IMR-90 (cell line): ENCODE data around the gene FAM193A. TPM values are rescaled to one million over a fixed set of nuclear protein-coding genes. Genes with fewer than 3 reads are reported as not detected.

ENCODE experiments used
- ATAC-seq: fragments of 200-7000 bp; cut with Tn5 transposase; 2 replicates; pipeline ENCODE4 v1.9.1; 2020; ENCODE audit warnings: low read depth, mild to moderate bottlenecking, moderate library complexity
- BruUV-seq: library from RNA; stranded (reverse); fragments of 400-500 nt; replicated peaks from 2 replicates; lab custom pipeline; 2021; lab: Mats Ljungman, UMichigan
- CTCF ChIA-PET: fragments of 300-600 bp; formaldehyde crosslinking; extraction: SDS; loops from one replicate; lab custom pipeline; 2021; ENCODE audit warnings: antibody characterized with exemption; lab: Yijun Ruan, JAX
- POLR2A ChIA-PET: fragments of 300-600 bp; sonication (Branson Sonifier 250); formaldehyde crosslinking; loops from one replicate; lab custom pipeline; 2022; ENCODE audit warnings: antibody characterized with exemption; ENCODE audit not compliant: unreplicated experiment; lab: Charles Lee
- DNase-seq: peaks from one replicate; pipeline ENCODE4 v3.0.0; 2013
- H2AFZ ChIP-seq: replicated peaks from 2 replicates; pipeline ENCODE3; 2013; ENCODE audit warnings: low read length, mild to moderate bottlenecking; ENCODE audit not compliant: poor library complexity
- H2AK5ac ChIP-seq: 2 replicates; pipeline ENCODE4 v1.6.1; 2013; ENCODE audit warnings: low read depth, low read length, inconsistent platforms
- H2AK9ac ChIP-seq: replicated peaks from 2 replicates; pipeline ENCODE3; 2013; ENCODE audit warnings: mild to moderate bottlenecking, low read depth, low read length, moderate library complexity; ENCODE audit not compliant: poor library complexity
- H2BK120ac ChIP-seq: 2 replicates; pipeline ENCODE4 v1.6.1; 2013; ENCODE audit warnings: low read depth, low read length, inconsistent platforms
- H2BK15ac ChIP-seq: 3 replicates; pipeline ENCODE4 v1.6.1; 2013; ENCODE audit warnings: low read depth, low read length, inconsistent platforms
- H2BK20ac ChIP-seq: 2 replicates; pipeline ENCODE4 v1.6.1; 2013; ENCODE audit warnings: low read depth, mild to moderate bottlenecking, inconsistent platforms, low read length, moderate library complexity
- H2BK5ac ChIP-seq: 2 replicates; pipeline ENCODE4 v1.6.1; 2013; ENCODE audit warnings: mild to moderate bottlenecking, low read depth, low read length, inconsistent platforms; ENCODE audit not compliant: poor library complexity, severe bottlenecking
- H3K14ac ChIP-seq: replicated peaks from 2 replicates; pipeline ENCODE4 v1.6.1; 2013; ENCODE audit warnings: low read depth, low read length, inconsistent platforms
- H3K18ac ChIP-seq: 2 replicates; pipeline ENCODE4 v1.6.1; 2013; ENCODE audit warnings: low read depth, low read length, control low read depth
- H3K23ac ChIP-seq: 2 replicates; pipeline ENCODE4 v1.6.1; 2013; ENCODE audit warnings: low read depth, low read length, inconsistent platforms
- H3K27ac ChIP-seq: 2 replicates; pipeline ENCODE4 v1.5.1; 2013; ENCODE audit warnings: mild to moderate bottlenecking, control low read depth, low read length; ENCODE audit not compliant: insufficient read depth
- H3K27me3 ChIP-seq: 2 replicates; pipeline ENCODE4 v1.6.1; 2013; ENCODE audit warnings: low read length; ENCODE audit not compliant: control insufficient read depth, insufficient read depth
- H3K36me3 ChIP-seq: 2 replicates; pipeline ENCODE4 v1.6.1; 2013; ENCODE audit warnings: low read length, mixed read lengths; ENCODE audit not compliant: control insufficient read depth, insufficient read depth
- H3K4ac ChIP-seq: 2 replicates; pipeline ENCODE4 v1.6.1; 2013; ENCODE audit warnings: low read depth, low read length, inconsistent platforms
- H3K4me1 ChIP-seq: 2 replicates; pipeline ENCODE4 v1.6.1; 2013; ENCODE audit warnings: low read length, mixed read lengths; ENCODE audit not compliant: control insufficient read depth, insufficient read depth
- H3K4me2 ChIP-seq: 2 replicates; pipeline ENCODE4 v1.6.1; 2013; ENCODE audit warnings: low read depth, mild to moderate bottlenecking, control low read depth, low read length, moderate library complexity
- H3K4me3 ChIP-seq: 2 replicates; pipeline ENCODE4 v1.5.1; 2013; ENCODE audit warnings: low read depth, mild to moderate bottlenecking, control low read depth, low read length, moderate library complexity; ENCODE audit not compliant: insufficient read depth
- H3K56ac ChIP-seq: 2 replicates; pipeline ENCODE4 v1.6.1; 2013; ENCODE audit warnings: low read length, inconsistent platforms; ENCODE audit not compliant: insufficient read depth; ENCODE audit errors: extremely low read depth
- H3K79me1 ChIP-seq, 2 experiments: 2 replicates each; pipeline ENCODE4 v1.6.1; 2013; ENCODE audit warnings: low read length in 2 of 2, inconsistent platforms in 1 of 2, low read depth in 1 of 2
- H3K9ac ChIP-seq: 2 replicates; pipeline ENCODE4 v1.6.1; 2013; ENCODE audit warnings: low read depth, low read length, control low read depth
- H3K9me1 ChIP-seq: 2 replicates; pipeline ENCODE4 v1.6.1; 2013; ENCODE audit warnings: low read length, inconsistent platforms; ENCODE audit not compliant: insufficient read depth
- H3K9me3 ChIP-seq: 2 replicates; pipeline ENCODE4 v1.6.1; 2013; ENCODE audit warnings: low read length; ENCODE audit not compliant: control insufficient read depth, insufficient read depth
- H4K20me1 ChIP-seq: 2 replicates; pipeline ENCODE4 v1.6.1; 2013; ENCODE audit warnings: low read length, inconsistent platforms; ENCODE audit not compliant: insufficient read depth
- H4K5ac ChIP-seq: 2 replicates; pipeline ENCODE4 v1.6.1; 2013; ENCODE audit warnings: mild to moderate bottlenecking, low read depth, low read length, control low read depth
- H4K8ac ChIP-seq, 2 experiments: 2 replicates each; pipeline ENCODE4 v1.6.1; 2013; ENCODE audit warnings: low read depth in 2 of 2, low read length in 2 of 2, control low read depth in 1 of 2, inconsistent platforms in 1 of 2
- H4K91ac ChIP-seq: 2 replicates; pipeline ENCODE4 v1.6.1; 2013; ENCODE audit warnings: low read depth, low read length, inconsistent platforms; ENCODE audit not compliant: insufficient read depth
- BHLHE40 ChIP-seq: fragments of 150-350 bp; IDR thresholded peaks from 2 replicates; pipeline ENCODE4 v1.6.1; 2016; ENCODE audit warnings: mild to moderate bottlenecking, low read depth, low read length
- CHD1 ChIP-seq: IDR thresholded peaks from 2 replicates; pipeline ENCODE4 v1.6.1; 2012; ENCODE audit warnings: low read depth, low read length, improper control_type of control experiment
- MAZ ChIP-seq: IDR thresholded peaks from 2 replicates; pipeline ENCODE4 v1.6.1; 2012; ENCODE audit warnings: low read depth, mild to moderate bottlenecking, low read length, improper control_type of control experiment, moderate library complexity, borderline replicate concordance
- MXI1 ChIP-seq: IDR thresholded peaks from 2 replicates; pipeline ENCODE4 v1.6.1; 2012; ENCODE audit warnings: low read depth, mild to moderate bottlenecking, low read length, moderate library complexity, borderline replicate concordance
- POLR2A ChIP-seq: IDR thresholded peaks from 2 replicates; pipeline ENCODE4 v1.6.1; 2012; ENCODE audit warnings: mild to moderate bottlenecking, low read depth, low read length
- RAD21 ChIP-seq: IDR thresholded peaks from 2 replicates; pipeline ENCODE4 v1.6.1; 2012; ENCODE audit warnings: low read length, improper control_type of control experiment
- RCOR1 ChIP-seq: IDR thresholded peaks from 2 replicates; pipeline ENCODE4 v1.6.1; 2012; ENCODE audit warnings: mild to moderate bottlenecking, low read length, improper control_type of control experiment; ENCODE audit not compliant: insufficient replicate concordance
- RFX5 ChIP-seq: IDR thresholded peaks from 2 replicates; pipeline ENCODE4 v1.8.0; 2012; ENCODE audit warnings: low read depth, mild to moderate bottlenecking, low read length, moderate library complexity
- WGBS, 2 experiments: methylation state at CpG; one replicate each; pipeline versions ENCODE4 v1.1.5 to v1.1.7; 2013; ENCODE audit warnings: missing lambda C conversion rate in 2 of 2; ENCODE audit not compliant: insufficient read length in 1 of 2; ENCODE audit errors: extremely low coverage in 2 of 2; 5-methylcytosine and 5-hydroxymethylcytosine counted together
- dilution Hi-C: fragments of 300-500 bp; cut with HindIII; formaldehyde crosslinking; loops from one replicate; pipeline ENCODE4 v1.14.3; 2018; ENCODE audit warnings: low sequenced_read_pairs; ENCODE audit not compliant: unreplicated experiment
- in situ Hi-C: fragments of 300-500 bp; cut with MboI; formaldehyde crosslinking; loops from 3 replicates; pipeline ENCODE4 v1.14.3; 2019; ENCODE audit warnings: low sequenced_read_pairs, inconsistent platforms, mixed read lengths
- intact Hi-C: fragments of 100-400 bp; cut with micrococcal nuclease; formaldehyde crosslinking; loops from 2 replicates; pipeline ENCODE4 v1.10.0; 2022
- polyA plus RNA-seq, 3 experiments: library from polyadenylated mRNA; depleted of rRNA; stranded (reverse); fragments of >200 nt; gene quantifications; 2 replicates each; pipeline ENCODE4 v1.2.3, GENCODE V29; 2012; ENCODE audit warnings: low replicate concordance in 1 of 3
- total RNA-seq: library from RNA; depleted of rRNA; stranded (reverse); fragments of >200 nt; gene quantifications from 2 replicates; pipeline ENCODE4 v1.2.3, GENCODE V29; 2012
- TF ChIP-seq, protein P1 (sequence below): conservative IDR thresholded peaks from 2 replicates; pipeline ENCODE4 v1.5.1; 2012; ENCODE audit warnings: mild to moderate bottlenecking, low read depth, low read length, improper control_type of control experiment
- TF ChIP-seq, protein P2 (sequence below): fragments of 150-350 bp; IDR thresholded peaks from 2 replicates; pipeline ENCODE4 v1.6.1; 2017; ENCODE audit warnings: mild to moderate bottlenecking, antibody characterized with exemption, low read length, low read depth

The FAM193A gene
- total and polyA plus RNA-seq, 2 of the 4 experiments (the other 2 are of a cell fraction): 6.8 to 11.0 TPM

DNA sequence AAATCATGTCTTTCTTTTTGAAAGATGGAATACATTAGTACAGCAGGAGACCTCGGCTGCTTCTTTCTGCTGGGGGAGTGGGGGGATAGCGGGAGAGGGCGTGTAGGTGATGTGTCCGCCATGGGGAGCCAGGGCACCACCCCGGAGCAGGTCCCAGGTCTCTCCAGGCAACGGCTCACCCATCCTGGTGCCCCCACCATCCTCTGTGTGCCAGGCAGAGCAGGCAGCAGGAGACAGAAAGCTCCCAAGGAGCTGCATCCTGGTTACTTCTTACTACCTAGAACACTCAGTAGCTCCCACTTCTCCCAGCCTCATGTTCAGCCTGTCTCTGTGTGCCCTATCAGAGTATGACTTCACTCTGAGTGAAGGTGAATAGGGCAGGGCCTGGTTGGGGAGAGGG, 196.1 kb downstream of the FAM193A start:
- CTCF ChIA-PET: no interaction called here
- no peak overlapping the region for H3K27ac ChIP-seq

More for the DNA sequence above, 196.1 kb downstream of the FAM193A start:
- Histone ChIP-seq H2AFZ (no peak overlapping the region), H4K8ac (no peak overlapping the region), H3K79me1 (peaks cover 0 to 3% of the 10 kb centered on the region in 2 experiments; a peak in 2 of 4 replicates), H3K4ac (no peak overlapping the region), H3K4me3 (no peak overlapping the region), H2BK15ac (no peak overlapping the region), H3K23ac (no peak overlapping the region), H3K4me1 (no peaks in the 10 kb centered on the region), H3K14ac (no peak overlapping the region), H2BK5ac (no peak overlapping the region), H3K9me1 (0 out of 2 replicates have a peak, but pooled peaks cover 5% of the 10 kb centered on the region), H2AK5ac (no peak overlapping the region), H4K20me1 (no peaks in the 10 kb centered on the region; the same call in 1 of the 2 replicates), H3K56ac (no peak overlapping the region), H3K18ac (no peak overlapping the region), H3K36me3 (peaks cover 38% of the 10 kb centered on the region), H2AK9ac (no peak overlapping the region), H3K27me3 (no peaks in the 10 kb centered on the region), H3K9me3 (peaks cover 2% of the 10 kb centered on the region; the same call in 1 of the 2 replicates), H4K5ac (no peak overlapping the region), H3K9ac (no peak overlapping the region), H4K91ac (no peak overlapping the region), H2BK120ac (no peak overlapping the region), H2BK20ac (no peak overlapping the region), H3K4me2 (no peak overlapping the region)
- ATAC-seq (no peak), DNase-seq (no peak)
- 85% methylated on average over 4 of the region's 6 CpGs; no CpG with 5 or more reads in 1 of the 2 experiments for WGBS, 2 experiments
- dilution Hi-C loops: no loop called here
- TF ChIP-seq CHD1 (no peak), RCOR1 (no peak), RAD21 (no peak), POLR2A (no peak), MAZ (no peak), MXI1 (no peak), RFX5 (no peak), BHLHE40 (no peak)
- TF ChIP-seq, protein P1, sequence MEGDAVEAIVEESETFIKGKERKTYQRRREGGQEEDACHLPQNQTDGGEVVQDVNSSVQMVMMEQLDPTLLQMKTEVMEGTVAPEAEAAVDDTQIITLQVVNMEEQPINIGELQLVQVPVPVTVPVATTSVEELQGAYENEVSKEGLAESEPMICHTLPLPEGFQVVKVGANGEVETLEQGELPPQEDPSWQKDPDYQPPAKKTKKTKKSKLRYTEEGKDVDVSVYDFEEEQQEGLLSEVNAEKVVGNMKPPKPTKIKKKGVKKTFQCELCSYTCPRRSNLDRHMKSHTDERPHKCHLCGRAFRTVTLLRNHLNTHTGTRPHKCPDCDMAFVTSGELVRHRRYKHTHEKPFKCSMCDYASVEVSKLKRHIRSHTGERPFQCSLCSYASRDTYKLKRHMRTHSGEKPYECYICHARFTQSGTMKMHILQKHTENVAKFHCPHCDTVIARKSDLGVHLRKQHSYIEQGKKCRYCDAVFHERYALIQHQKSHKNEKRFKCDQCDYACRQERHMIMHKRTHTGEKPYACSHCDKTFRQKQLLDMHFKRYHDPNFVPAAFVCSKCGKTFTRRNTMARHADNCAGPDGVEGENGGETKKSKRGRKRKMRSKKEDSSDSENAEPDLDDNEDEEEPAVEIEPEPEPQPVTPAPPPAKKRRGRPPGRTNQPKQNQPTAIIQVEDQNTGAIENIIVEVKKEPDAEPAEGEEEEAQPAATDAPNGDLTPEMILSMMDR: no peak
- TF ChIP-seq, protein P2, sequence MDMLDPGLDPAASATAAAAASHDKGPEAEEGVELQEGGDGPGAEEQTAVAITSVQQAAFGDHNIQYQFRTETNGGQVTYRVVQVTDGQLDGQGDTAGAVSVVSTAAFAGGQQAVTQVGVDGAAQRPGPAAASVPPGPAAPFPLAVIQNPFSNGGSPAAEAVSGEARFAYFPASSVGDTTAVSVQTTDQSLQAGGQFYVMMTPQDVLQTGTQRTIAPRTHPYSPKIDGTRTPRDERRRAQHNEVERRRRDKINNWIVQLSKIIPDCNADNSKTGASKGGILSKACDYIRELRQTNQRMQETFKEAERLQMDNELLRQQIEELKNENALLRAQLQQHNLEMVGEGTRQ: no peak
- in situ Hi-C loops: no loop called here
- POLR2A ChIA-PET: no interaction called here
- intact Hi-C loops: no loop called here
- no TSS peak for BruUV-seq
